A549 (cell line): ENCODE results near the gene TMEM117. TPM values are rescaled to one million over a fixed set of nuclear protein-coding genes. Genes with fewer than 3 reads are reported as not detected.
"Not testable (repeated sequence)": the region's sequence is repeated elsewhere in the genome, so short reads cannot be mapped to it uniquely, and the experiment has no call there.

Source experiments
- ATAC-seq, 2 experiments: fragments of 200-7000 bp in 1 of 2; fragments of >200 bp in 1 of 2; cut with Nextera tagmentation in 1 of 2; cut with Tn5 transposase in 1 of 2; 3 replicates each; pipeline versions ENCODE4 v1.8.0 to v1.9.1; 2018 to 2020; ENCODE audit warnings: mild to moderate bottlenecking in 1 of 2, moderate library complexity in 1 of 2
- CTCF ChIA-PET: fragments of 300-600 bp; sonication (Branson Sonifier 250); formaldehyde crosslinking; extraction: SDS; loops from one replicate; lab custom pipeline; 2021; ENCODE audit warnings: antibody characterized with exemption, inconsistent platforms; lab: Yijun Ruan, JAX
- POLR2A ChIA-PET: fragments of 350-600 bp; formaldehyde crosslinking; extraction: SDS; loops from one replicate; lab custom pipeline; 2021; ENCODE audit warnings: antibody characterized with exemption, inconsistent platforms; lab: Yijun Ruan, JAX
- DNase-seq, 2 experiments: peaks; one replicate each; pipeline versions ENCODE4 v3.0.0 to v3.0.0-alpha.2; 2011 to 2016; ENCODE audit warnings: low read depth in 1 of 2, low spot score in 1 of 2
- FAIRE-seq: peaks from 2 replicates; lab custom pipeline; 2011; peaks lifted over from hg19 to GRCh38; lab: Jason Lieb, UNC
- H3K27ac ChIP-seq, 2 experiments: fragments of >200 bp; sonication (Bioruptor Twin); formaldehyde crosslinking; 3 replicates each; pipeline ENCODE4 v1.5.1; 2016 to 2017
- H3K4me1 ChIP-seq: fragments of >200 bp; sonication (Bioruptor Twin); formaldehyde crosslinking; 3 replicates; pipeline ENCODE4 v1.6.1; 2016
- H3K4me2 ChIP-seq: fragments of >200 bp; sonication (Bioruptor Twin); formaldehyde crosslinking; 3 replicates; pipeline ENCODE4 v1.6.1; 2016
- H3K4me3 ChIP-seq: fragments of >200 bp; sonication (Bioruptor Twin); formaldehyde crosslinking; 3 replicates; pipeline ENCODE4 v1.5.1; 2016
- H3K9me3 ChIP-seq: fragments of >200 bp; sonication (Bioruptor Twin); formaldehyde crosslinking; 3 replicates; pipeline ENCODE4 v1.6.1; 2016
- ATOH8 ChIP-seq: fragments of 250-450 bp; sonication (Bioruptor Pico); IDR thresholded peaks from 2 replicates; pipeline ENCODE4 v1.5.0; 2020; ENCODE audit warnings: low read depth, mild to moderate bottlenecking, moderate library complexity
- BHLHE40 ChIP-seq: IDR thresholded peaks from 2 replicates; pipeline ENCODE4 v1.6.1; 2012; ENCODE audit warnings: low read depth, low read length, inconsistent platforms
- HOXA7 ChIP-seq: fragments of 250-450 bp; sonication (Bioruptor Pico); IDR thresholded peaks from 2 replicates; pipeline ENCODE4 v1.5.0; 2020; ENCODE audit warnings: mild to moderate bottlenecking, moderate library complexity
- HOXB5 ChIP-seq: fragments of 250-450 bp; sonication (Bioruptor Pico); IDR thresholded peaks from 2 replicates; pipeline ENCODE4 v1.5.0; 2020; ENCODE audit warnings: mild to moderate bottlenecking, moderate library complexity
- PHF8 ChIP-seq: fragments of 200-600 bp; sonication (generic); IDR thresholded peaks from 2 replicates; pipeline ENCODE4 v1.6.1; 2016; ENCODE audit warnings: low read depth, mild to moderate bottlenecking, antibody characterized with exemption, moderate library complexity, borderline replicate concordance
- POLR2AphosphoS2 ChIP-seq: conservative IDR thresholded peaks from 2 replicates; pipeline ENCODE4 v1.6.1; 2012; ENCODE audit warnings: low read length, improper control_type of control experiment, inconsistent platforms
- REST ChIP-seq: fragments of 200-600 bp; sonication (generic); IDR thresholded peaks from 2 replicates; pipeline ENCODE4 v1.6.1; 2016; ENCODE audit warnings: antibody characterized with exemption, mild to moderate bottlenecking, moderate library complexity
- RFX5 ChIP-seq: fragments of 450-650 bp; IDR thresholded peaks from 2 replicates; pipeline ENCODE4 v1.7.1; 2014; ENCODE audit warnings: antibody characterized with exemption, mild to moderate bottlenecking, moderate library complexity
- RNF2 ChIP-seq: fragments of 200-600 bp; sonication (generic); IDR thresholded peaks from 2 replicates; pipeline ENCODE4 v1.6.1; 2016; ENCODE audit warnings: low read depth, mild to moderate bottlenecking, antibody characterized with exemption, moderate library complexity, borderline replicate concordance
- TFCP2L1 ChIP-seq: fragments of 250-450 bp; sonication (Bioruptor Pico); IDR thresholded peaks from 2 replicates; pipeline ENCODE4 v1.5.0; 2021; ENCODE audit warnings: mild to moderate bottlenecking
- WGBS: methylation state at CpG from one replicate; pipeline ENCODE4 v1.1.6; 2017; ENCODE audit errors: missing lambda C conversion rate; 5-methylcytosine and 5-hydroxymethylcytosine counted together
- polyA plus RNA-seq, 4 experiments: library from polyadenylated mRNA; depleted of rRNA in 3 of 4; stranded (reverse); fragments of >200 nt; fragmentation: RNase III in 1 of 4; extraction: RNeasy Plus Mini Kit Qiagen cat#74134 plus additional on column Dnase treatment in 1 of 4; gene quantifications; 2 replicates in 3 of 4; 3 replicates in 1 of 4; pipeline ENCODE4 v1.2.3, GENCODE V29; 2011 to 2017

TMEM117 gene
- polyA plus RNA-seq, 2 of the 4 experiments (the other 2 are of a cell fraction) = 2.1 to 4.6 TPM

- Histone ChIP-seq H3K4me3 (no peak overlapping the region), H3K4me2 (no peak overlapping the region), H3K4me1 (peaks cover under 1% of the 10 kb centered on the region; the same call in 1 of the 3 replicates), H3K9me3 (no peaks in the 10 kb centered on the region), H3K27ac (no peak overlapping the region)
- TF ChIP-seq REST (no peak), PHF8 (no peak)
- ChIA-PET POLR2A (no interaction called here), CTCF (interaction anchor here (1.7 to 2.0 kb wide), 2 partner anchors 19 kb away, joined by 5 to 7 read pairs; no protein-coding TSS in a partner anchor)
- ATAC-seq (no peak), DNase-seq (no peak), FAIRE-seq (no peak)
- 89% methylated on average over 8 of the region's 23 CpGs for WGBS
These were observed 28.0 kb downstream of the TMEM117 start for GRCh38 chr12:43863770-43864366.

GRCh38 chr12:43864557-43864956 is 28.7 kb downstream of the TMEM117 start:
- H3K4me2 ChIP-seq, DNase-seq, H3K9me3 ChIP-seq, FAIRE-seq, H3K4me3 ChIP-seq, H3K27ac ChIP-seq, H3K4me1 ChIP-seq, POLR2A ChIA-PET, ATAC-seq: not testable (repeated sequence)
- 81% methylated on average over 5 of the region's 5 CpGs for WGBS
- CTCF ChIA-PET = interaction anchor here (2.0 kb wide), 1 partner anchor 18 kb away, joined by 5 read pairs; no protein-coding TSS in a partner anchor

DNA sequence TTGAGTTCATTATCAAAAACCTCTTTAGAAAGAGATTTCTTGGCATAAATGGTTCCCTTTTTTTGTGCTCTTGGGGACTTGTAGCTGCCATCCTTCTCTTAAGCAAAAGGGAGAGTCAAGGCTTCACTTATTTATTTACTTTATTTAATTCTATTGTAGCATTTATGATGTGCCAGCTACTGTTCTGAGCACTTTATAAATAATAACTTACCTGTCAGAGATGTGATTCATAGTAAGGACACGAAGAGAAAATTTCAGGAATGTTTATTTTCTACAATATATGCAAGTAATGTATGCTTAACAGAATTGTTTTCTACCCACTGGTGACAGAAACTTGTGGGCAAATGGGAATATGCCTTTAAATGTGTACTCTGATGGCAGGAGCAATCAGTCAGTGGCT is 33.3 kb downstream of the TMEM117 start:
- POLR2A ChIA-PET = no interaction called here
- peak in 1 of 2 experiments; percentile 20; a peak in 2 of 6 replicates for ATAC-seq

DNA sequence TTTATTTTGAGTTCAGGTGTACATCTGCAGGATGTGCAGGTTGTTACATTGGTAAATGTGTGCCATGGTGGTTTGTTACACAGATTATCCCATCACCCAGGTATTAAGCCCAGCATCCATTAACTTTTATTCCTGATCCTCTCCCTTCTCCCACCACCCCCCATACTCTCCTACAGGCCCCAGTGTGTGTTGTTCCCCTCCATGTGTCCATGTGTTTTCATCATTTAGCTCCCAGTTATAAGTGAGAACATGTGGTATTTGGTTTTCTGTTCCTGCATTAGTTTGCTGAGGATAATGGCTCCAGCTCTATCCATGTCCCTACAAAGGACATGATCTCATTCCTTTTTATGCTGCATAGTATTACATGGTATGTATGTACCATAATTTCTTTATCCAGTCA is 33.9 kb downstream of the TMEM117 start:
- ATAC-seq, DNase-seq, POLR2A ChIA-PET, H3K9me3 ChIP-seq, H3K4me3 ChIP-seq, H3K4me1 ChIP-seq, FAIRE-seq, H3K4me2 ChIP-seq, H3K27ac ChIP-seq: not testable (repeated sequence)
- CTCF ChIA-PET = interaction anchor here (0.6 to 1.7 kb wide), 2 partner anchors 12 to 1101 kb away, joined by 3 to 7 read pairs; no protein-coding TSS in a partner anchor

More for the DNA sequence above, 33.3 kb downstream of the TMEM117 start:
- FAIRE-seq = no peak
- no peak for TF ChIP-seq TFCP2L1 (CRISPR knock-in tag)
- no peak for TF ChIP-seq RNF2
- no peak for TF ChIP-seq HOXB5 (CRISPR knock-in tag)
- TF ChIP-seq RFX5 = no peak
- no peak for TF ChIP-seq POLR2AphosphoS2
- no peak for TF ChIP-seq BHLHE40
- no peak for TF ChIP-seq ATOH8 (CRISPR knock-in tag)
- TF ChIP-seq HOXA7 (CRISPR knock-in tag) = no peak
- Histone ChIP-seq H3K4me1 (peaks cover 7% of the 10 kb centered on the region; the same call in 1 of the 3 replicates), H3K27ac (no peak overlapping the region), H3K4me2 (peak overlapping the region; percentile 46), H3K4me3 (no peak overlapping the region), H3K9me3 (no peaks in the 10 kb centered on the region)
- WGBS = 2% methylated on average over 1 of the region's 1 CpG
- CTCF ChIA-PET = no interaction called here
- no peak for DNase-seq

- not testable (repeated sequence) for H3K4me1 ChIP-seq, H3K27ac ChIP-seq, DNase-seq, H3K9me3 ChIP-seq, H3K4me3 ChIP-seq, H3K4me2 ChIP-seq, ATAC-seq, FAIRE-seq
- POLR2A ChIA-PET = interaction anchor here (1.5 kb wide), 1 partner anchor 66 kb away, joined by 7 read pairs; the partner anchor contains the start of gene TWF1
- CTCF ChIA-PET = interaction anchor here (1.7 kb wide), 1 partner anchor 11 kb away, joined by 7 read pairs; no protein-coding TSS in a partner anchor
- WGBS = 92% methylated on average over 2 of the region's 2 CpGs
These were observed 35.4 kb downstream of the TMEM117 start for GRCh38 chr12:43871258-43871657.
